GM19463 (cell line): ENCODE measurements around the gene ITCH.

Experiments used
- ATAC-seq: cut with Tn5 transposase; IDR thresholded peaks from one replicate; pipeline ENCODE4 v1.9.1; 2021; ENCODE audit warnings: mild to moderate bottlenecking, moderate library complexity; ENCODE audit not compliant: unreplicated experiment

ITCH gene

GRCh38 chr20:34526466-34526865, 163.4 kb downstream of the ITCH start:
- no peak for ATAC-seq

- no peak for ATAC-seq
Measured at GRCh38 chr20:34527016-34527415, 163.9 kb downstream of the ITCH start.

GRCh38 chr20:34528921-34529297, 165.8 kb downstream of the ITCH start:
- no peak for ATAC-seq

- no peak for ATAC-seq
Measured at GRCh38 chr20:34529742-34530141, 166.7 kb downstream of the ITCH start.

- ATAC-seq, result no peak
Measured at GRCh38 chr20:34530342-34530741, 167.3 kb downstream of the ITCH start.

GRCh38 chr20:34531608-34532265, 168.7 kb downstream of the ITCH start:
- no peak for ATAC-seq

GRCh38 chr20:34532320-34532719, 169.2 kb downstream of the ITCH start:
- no peak for ATAC-seq

GRCh38 chr20:34532756-34533155, 169.7 kb downstream of the ITCH start:
- no peak for ATAC-seq

GRCh38 chr20:34534391-34535165, 171.5 kb downstream of the ITCH start:
- no peak for ATAC-seq

- no peak for ATAC-seq
Measured at GRCh38 chr20:34535301-34535840, 172.3 kb downstream of the ITCH start.

- ATAC-seq, result no peak
Measured at GRCh38 chr20:34535857-34536256, 172.8 kb downstream of the ITCH start.

- no peak for ATAC-seq
Measured at GRCh38 chr20:34536798-34537394, 173.8 kb downstream of the ITCH start.

- ATAC-seq, result no peak
Measured at GRCh38 chr20:34537651-34538050, 174.6 kb downstream of the ITCH start.

- ATAC-seq, result no peak
Measured at GRCh38 chr20:34538671-34539123, 175.6 kb downstream of the ITCH start.

- no peak for ATAC-seq
Measured at GRCh38 chr20:34539756-34540155, 176.7 kb downstream of the ITCH start.

GRCh38 chr20:34540596-34541263, 177.7 kb downstream of the ITCH start:
- ATAC-seq, result no peak

- no peak for ATAC-seq
Measured at GRCh38 chr20:34541264-34541901, 178.3 kb downstream of the ITCH start.

- no peak for ATAC-seq
Measured at GRCh38 chr20:34541917-34542316, 178.8 kb downstream of the ITCH start.

- ATAC-seq, result no peak
Measured at GRCh38 chr20:34542439-34542838, 179.4 kb downstream of the ITCH start.

GRCh38 chr20:34543463-34544056, 180.5 kb downstream of the ITCH start:
- ATAC-seq, result no peak
